ENCODE data around the gene NOTCH1. TPM values are rescaled to one million over a fixed set of nuclear protein-coding genes. Genes with fewer than 3 reads are reported as not detected.

NOTCH1 gene
- total and polyA plus RNA-seq, 2 of the 8 experiments (the other 6 are each of a cell fraction or from before 2014, with no cell fraction given), result 6.9 to 55.6 TPM

DNA sequence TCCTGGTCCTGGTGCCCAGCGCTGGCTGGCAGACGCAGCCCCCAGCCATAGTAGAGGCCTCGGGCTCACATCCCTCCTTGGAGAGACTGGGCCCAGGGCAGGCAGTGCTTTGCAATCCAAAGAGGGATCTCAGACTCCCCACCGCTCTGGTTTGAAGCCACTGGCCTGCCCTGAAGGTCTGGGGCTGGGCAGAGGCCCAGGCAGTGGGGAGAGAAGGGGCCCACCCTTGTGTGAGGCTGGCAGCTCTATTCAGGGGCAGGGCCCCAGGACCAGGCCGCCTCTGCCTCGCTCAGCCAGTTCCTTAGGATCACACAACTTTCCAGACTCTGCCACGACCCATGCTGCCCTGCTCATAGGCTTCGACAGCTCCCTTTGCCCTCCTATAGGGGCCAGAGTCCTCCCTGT lies 52.3 kb downstream of the NOTCH1 start:
- Histone ChIP-seq H2AFZ (ENCODE audit: low read length) (no peak overlapping the region), H4K20me1 (replicated peaks in 1 of 2; ENCODE audit: control insufficient read depth in 1 of 2, insufficient read depth in 2 of 2, low read length in 2 of 2) (peaks cover 0 to 11% of the 10 kb centered on the region in 2 experiments), H2BK12ac (ENCODE audit: low read depth, low read length) (no peak overlapping the region), H3K4ac (replicated peaks; ENCODE audit: insufficient read length, low read depth, low read length) (no peak overlapping the region), H2AK5ac (ENCODE audit: low read depth, low read length) (no peak overlapping the region), H4K5ac (ENCODE audit: insufficient read length, low read depth, low read length) (no peak overlapping the region), H3K14ac (ENCODE audit: insufficient read length) (no peak overlapping the region), H4K8ac (ENCODE audit: extremely low read depth, insufficient read depth, low read length) (peak overlapping the region; percentile 28; the same call in 1 of the 2 replicates), H4K91ac (replicated peaks; ENCODE audit: insufficient read length, low read length) (no peak overlapping the region), H3K4me3 (ENCODE audit: extremely low read depth in 1 of 4, insufficient read depth in 2 of 4, low read depth in 3 of 4, low read length in 4 of 4) (no peak overlapping the region), H3K4me1 (replicated peaks in 1 of 4; ENCODE audit: control insufficient read depth in 3 of 4, insufficient read depth in 4 of 4, low read length in 3 of 4) (no peaks in the 10 kb centered on the region; a peak in 1 of 7 replicates), H3K79me2 (ENCODE audit: control insufficient read depth in 1 of 2, insufficient read depth in 2 of 2, low read length in 2 of 2) (no peaks in the 10 kb centered on the region), H3K23ac (ENCODE audit: insufficient read length) (no peak overlapping the region), H3K9me3 (ENCODE audit: insufficient read depth in 2 of 2, low read depth in 1 of 2, low read length in 1 of 2) (no peaks in the 10 kb centered on the region), H3K23me2 (ENCODE audit: low read depth, low read length) (no peaks in the 10 kb centered on the region), H3K9ac (replicated peaks in 1 of 4; ENCODE audit: extremely low read depth in 1 of 4, low read depth in 3 of 4, low read length in 3 of 4) (no peak overlapping the region; a peak in 1 of 7 replicates), H2BK20ac (ENCODE audit: low read length) (no peak overlapping the region), H3K56ac (replicated peaks; ENCODE audit: insufficient read length, low read depth, low read length) (no peak overlapping the region), H2BK5ac (ENCODE audit: low read depth, low read length) (no peak overlapping the region), H2BK15ac (ENCODE audit: low read length) (no peak overlapping the region), H3K36me3 (ENCODE audit: control insufficient read depth in 2 of 4, insufficient read depth in 4 of 4, low read length in 3 of 4) (peaks cover 3 to 25% (median 15%) of the 10 kb centered on the region in 4 experiments; a peak in 6 of 8 replicates), H2BK120ac (replicated peaks; ENCODE audit: low read depth, low read length) (no peak overlapping the region), H3K27ac (ENCODE audit: low read depth, low read length) (no peak overlapping the region), H3K18ac (ENCODE audit: extremely low read depth, low read length) (no peak overlapping the region), H3K27me3 (replicated peaks in 1 of 4; ENCODE audit: control insufficient read depth in 3 of 4, extremely low read depth in 1 of 4, insufficient read depth in 3 of 4, low read length in 3 of 4) (no peaks in the 10 kb centered on the region), H3K79me1 (ENCODE audit: low read depth, low read length) (no peaks in the 10 kb centered on the region), H3K4me2 (ENCODE audit: insufficient read depth in 1 of 2, low read depth in 2 of 2, low read length in 2 of 2) (no peak overlapping the region)
- TF ChIP-seq POLR2A (IDR thresholded peaks at IDR 0.05; ENCODE audit: control extremely low read depth in 1 of 2, low read depth in 2 of 2, low read length in 2 of 2), result 0 out of 3 replicates have a peak, but pooled peaks of 1 of the 2 experiments have one; percentile 10
- TF ChIP-seq KDM4A (IDR thresholded peaks at IDR 0.05; ENCODE audit: low read depth, low read length, severe bottlenecking), result no peak
- no peak for TF ChIP-seq NRF1 (IDR thresholded peaks at IDR 0.05; ENCODE audit: low read depth, low read length)
- POLR2A ChIA-PET (ENCODE audit: partially characterized antibody), result interaction anchor here (1.1 to 1.4 kb wide), 3 partner anchors 9 to 16 kb away, joined by 3 to 6 read pairs (median 5); no protein-coding TSS in a partner anchor
- DNase-seq (ENCODE audit: low read depth in 1 of 2, low spot score in 2 of 2) (no peak), FAIRE-seq (no peak)
- CTCF ChIA-PET (ENCODE audit: partially characterized antibody), result interaction anchor here (1.0 to 1.4 kb wide), 3 partner anchors 10 to 151 kb away, joined by 4 to 5 read pairs (median 5); no protein-coding TSS in a partner anchor
- WGBS, 2 experiments (ENCODE audit: extremely low coverage in 1 of 2, insufficient coverage in 1 of 2, insufficient read length in 1 of 2, insufficient replicate concordance in 2 of 2, low coverage in 1 of 2, low lambda C conversion rate in 2 of 2, missing lambda C conversion rate in 1 of 2), result 87% methylated on average over 8 of the region's 8 CpGs; no CpG with 5 or more reads in 1 of the 2 experiments
